ENCODE measurements around the gene ROBO2. TPM values are rescaled to one million over a fixed set of nuclear protein-coding genes. Genes with fewer than 3 reads are reported as not detected.

ROBO2 gene
- total RNA-seq, 1 donor from 2014 or later = 0.35 TPM

DNA sequence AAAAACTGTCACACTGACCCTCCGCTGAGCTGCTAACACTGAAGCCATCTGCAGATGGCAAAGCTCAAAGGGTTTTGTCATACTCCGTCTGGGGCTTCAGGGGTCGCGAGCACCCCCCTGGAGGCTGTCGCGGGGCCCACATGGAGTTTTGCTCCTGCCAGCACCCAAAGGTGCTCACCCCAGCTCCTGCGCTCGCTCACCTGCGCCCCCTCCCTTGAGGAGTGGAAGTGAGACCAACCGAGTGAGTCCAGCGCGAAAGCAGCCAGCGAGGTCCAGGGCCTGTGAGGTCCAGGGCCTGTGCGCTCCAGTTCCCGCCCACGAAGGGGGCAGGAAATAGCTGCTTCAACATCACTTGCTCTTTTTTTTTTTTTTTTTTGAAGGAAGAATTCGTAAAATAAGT lies 208.5 kb downstream of the ROBO2 start:
- no peak for DNase-seq (ENCODE audit: extremely low read depth, low read depth, low spot score)

GRCh38 chr3:77251136-77251535 lies 211.2 kb downstream of the ROBO2 start:
- no peak for DNase-seq (ENCODE audit: extremely low read depth, low read depth, low spot score)

GRCh38 chr3:77254967-77255831 lies 215.3 kb downstream of the ROBO2 start:
- DNase-seq (ENCODE audit: extremely low read depth, low read depth, low spot score) = peak; percentile 10

DNA sequence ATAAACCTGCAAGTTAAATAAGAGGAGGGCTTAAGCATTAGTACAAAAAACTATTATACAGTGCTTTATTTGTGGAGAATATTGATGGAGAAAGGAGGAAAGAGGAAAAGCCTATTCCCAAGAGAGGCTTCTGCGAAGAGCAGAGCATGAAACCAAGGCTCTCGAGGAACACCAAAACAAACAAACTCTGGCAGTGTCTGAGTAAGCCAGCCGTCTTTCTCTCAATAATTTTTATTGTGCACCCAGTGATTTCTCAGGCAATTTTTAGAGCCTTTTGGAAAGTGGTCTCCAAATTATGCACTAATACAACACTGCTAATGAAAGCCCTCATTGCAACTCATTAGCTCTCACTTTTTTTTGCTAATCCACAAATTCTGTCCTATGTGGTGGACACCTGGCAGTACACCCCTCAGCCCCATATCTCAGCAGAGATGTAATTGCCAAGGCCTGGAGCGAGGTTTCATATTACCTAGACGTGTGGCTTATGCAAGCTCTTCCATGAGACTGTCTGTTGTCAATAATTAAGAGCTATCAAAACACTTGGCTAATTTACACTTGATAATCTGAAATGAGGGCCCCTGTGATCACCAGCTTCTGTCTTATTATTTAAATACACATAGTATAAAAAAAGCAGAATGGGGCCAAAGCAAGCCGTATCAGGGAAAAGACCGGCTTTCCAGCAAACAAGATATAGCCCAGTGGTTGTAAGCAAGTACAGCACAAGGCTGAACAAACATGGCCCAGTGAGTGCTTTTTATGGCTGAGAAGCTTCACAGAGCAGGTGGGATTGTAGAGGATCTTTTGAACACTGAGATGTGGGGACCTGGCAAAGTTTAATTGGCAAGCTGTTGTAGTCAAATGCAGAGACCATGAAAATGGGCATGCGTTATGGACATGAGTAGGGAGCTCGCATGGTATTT lies 216.9 kb downstream of the ROBO2 start:
- no peak for DNase-seq (ENCODE audit: extremely low read depth, low read depth, low spot score)

GRCh38 chr3:77259694-77260093 lies 219.8 kb downstream of the ROBO2 start:
- DNase-seq (ENCODE audit: extremely low read depth, low read depth, low spot score) = no peak

DNA sequence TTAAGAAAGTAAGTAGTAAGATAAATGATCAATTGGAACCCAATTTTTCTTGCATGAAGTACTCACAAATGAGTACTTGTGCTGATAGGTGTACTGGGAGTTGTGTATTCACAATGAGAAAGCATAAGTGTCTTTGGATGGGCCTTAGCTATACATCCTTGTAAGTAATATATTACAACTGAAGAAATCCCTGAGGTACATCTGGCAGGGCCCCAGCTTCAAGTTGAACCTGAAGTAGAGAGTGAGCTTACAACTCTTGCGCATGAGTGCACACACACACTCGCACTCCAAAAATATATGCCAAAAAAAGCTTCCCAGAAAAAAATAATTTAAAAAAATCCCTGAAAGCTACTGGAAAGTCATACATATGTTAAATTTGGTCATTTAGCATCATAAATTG lies 222.5 kb downstream of the ROBO2 start:
- no peak for DNase-seq (ENCODE audit: extremely low read depth, low read depth, low spot score)

DNA sequence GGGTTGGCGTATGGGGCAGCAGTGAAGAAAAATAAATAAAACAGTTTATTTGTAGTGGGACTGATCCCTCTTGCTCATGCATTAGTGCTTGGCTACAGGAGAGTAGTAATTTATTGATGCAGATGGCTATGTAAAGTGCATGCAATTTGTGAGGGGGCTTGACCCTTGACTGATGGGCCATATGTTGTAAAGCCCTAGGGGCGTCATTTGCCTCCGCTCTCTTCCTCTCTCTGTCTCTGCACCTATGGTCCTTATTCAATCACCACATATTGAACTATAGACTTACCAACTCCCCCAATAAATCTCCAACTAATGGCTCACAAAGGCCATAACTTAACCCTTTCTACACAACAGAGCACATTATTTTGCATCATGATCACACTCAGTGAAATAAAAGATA lies 227.7 kb downstream of the ROBO2 start:
- DNase-seq (ENCODE audit: extremely low read depth, low read depth, low spot score) = no peak

DNA sequence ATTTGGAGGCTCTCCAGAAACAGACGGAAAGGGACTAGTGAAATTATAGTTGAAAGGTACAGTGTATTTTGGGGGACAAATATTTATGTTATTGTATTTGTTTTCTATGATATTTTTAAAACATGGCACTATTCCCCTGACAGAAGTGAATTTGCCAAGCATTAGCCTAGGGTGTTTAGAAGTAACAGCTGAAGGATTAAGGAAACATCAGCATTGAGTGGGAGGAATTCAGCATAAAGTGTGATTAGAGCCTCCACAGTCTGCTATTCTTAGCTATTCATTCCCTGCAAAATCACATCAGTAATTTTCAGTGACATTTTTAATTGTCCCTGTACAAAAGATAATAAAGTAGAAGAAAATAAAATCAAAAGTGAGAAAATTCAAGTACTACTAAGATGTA lies 231.4 kb downstream of the ROBO2 start:
- no peak for DNase-seq (ENCODE audit: extremely low read depth, low read depth, low spot score)

- DNase-seq (ENCODE audit: extremely low read depth, low read depth, low spot score) = no peak
Measured at GRCh38 chr3:77271711-77272110, 231.8 kb downstream of the ROBO2 start.

GRCh38 chr3:77279276-77279675 lies 239.4 kb downstream of the ROBO2 start:
- DNase-seq (ENCODE audit: extremely low read depth, low read depth, low spot score) = no peak

- no peak for DNase-seq (ENCODE audit: extremely low read depth, low read depth, low spot score)
Measured at GRCh38 chr3:77281721-77282120, 241.8 kb downstream of the ROBO2 start.

DNA sequence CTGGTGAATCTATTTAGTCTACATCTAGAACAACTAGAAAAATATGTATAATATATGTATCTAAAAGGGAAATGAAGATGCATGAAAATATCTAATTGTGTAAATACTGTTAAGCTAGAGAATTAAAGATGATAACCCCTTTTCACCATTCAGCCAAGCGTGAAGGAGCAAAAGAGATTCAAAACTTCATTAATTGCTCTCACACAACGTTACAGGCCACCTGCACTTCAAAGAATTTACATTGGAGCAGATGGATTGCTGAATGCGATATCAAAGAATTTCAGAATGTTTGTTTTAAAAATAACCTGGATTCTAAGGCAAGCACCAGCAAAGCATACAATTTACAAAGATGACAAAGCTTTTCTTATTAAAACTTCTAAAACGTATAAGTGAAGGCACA lies 243.2 kb downstream of the ROBO2 start:
- DNase-seq (ENCODE audit: extremely low read depth, low read depth, low spot score) = no peak

DNA sequence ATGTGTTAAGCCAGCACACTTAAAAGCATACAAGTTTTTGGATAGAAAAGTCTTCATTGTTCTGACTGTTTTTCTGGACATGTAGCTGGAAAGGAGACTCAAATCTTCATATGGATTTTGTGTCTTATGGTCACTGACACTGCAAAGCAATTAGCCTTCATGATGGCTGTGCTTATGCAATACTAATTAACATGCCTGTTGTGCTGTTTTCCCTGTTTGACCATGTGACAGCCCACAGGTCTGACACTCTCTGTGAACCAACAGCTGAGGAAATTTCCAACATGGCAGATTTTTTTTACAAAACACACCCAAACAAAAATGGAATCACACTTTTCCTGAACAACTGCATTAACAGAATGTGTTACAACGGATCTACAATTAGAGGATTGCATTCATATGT lies 248.4 kb downstream of the ROBO2 start:
- no peak for DNase-seq (ENCODE audit: extremely low read depth, low read depth, low spot score)

DNA sequence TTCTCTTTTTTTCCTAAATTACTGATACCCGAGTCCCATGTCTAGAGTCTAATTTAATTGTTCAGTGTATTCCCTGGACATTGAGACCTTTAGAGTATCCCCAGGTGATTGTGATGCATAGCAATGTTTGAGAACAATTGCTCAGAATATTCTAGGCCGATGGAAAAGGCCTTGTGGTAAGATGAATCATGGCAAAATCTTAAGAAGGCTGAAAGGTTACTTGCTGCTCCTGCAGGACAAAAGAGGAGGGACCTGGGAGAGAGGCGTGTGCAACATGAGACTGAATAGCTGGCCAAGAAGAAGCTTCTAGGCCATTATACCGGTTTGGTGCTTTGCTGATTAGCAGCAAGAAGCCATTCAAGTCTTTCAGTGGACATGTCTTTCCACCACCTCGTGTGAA lies 256.6 kb downstream of the ROBO2 start:
- no peak for DNase-seq (ENCODE audit: extremely low read depth, low read depth, low spot score)

GRCh38 chr3:77298417-77298816 lies 258.5 kb downstream of the ROBO2 start:
- DNase-seq (ENCODE audit: extremely low read depth, low read depth, low spot score) = no peak

DNA sequence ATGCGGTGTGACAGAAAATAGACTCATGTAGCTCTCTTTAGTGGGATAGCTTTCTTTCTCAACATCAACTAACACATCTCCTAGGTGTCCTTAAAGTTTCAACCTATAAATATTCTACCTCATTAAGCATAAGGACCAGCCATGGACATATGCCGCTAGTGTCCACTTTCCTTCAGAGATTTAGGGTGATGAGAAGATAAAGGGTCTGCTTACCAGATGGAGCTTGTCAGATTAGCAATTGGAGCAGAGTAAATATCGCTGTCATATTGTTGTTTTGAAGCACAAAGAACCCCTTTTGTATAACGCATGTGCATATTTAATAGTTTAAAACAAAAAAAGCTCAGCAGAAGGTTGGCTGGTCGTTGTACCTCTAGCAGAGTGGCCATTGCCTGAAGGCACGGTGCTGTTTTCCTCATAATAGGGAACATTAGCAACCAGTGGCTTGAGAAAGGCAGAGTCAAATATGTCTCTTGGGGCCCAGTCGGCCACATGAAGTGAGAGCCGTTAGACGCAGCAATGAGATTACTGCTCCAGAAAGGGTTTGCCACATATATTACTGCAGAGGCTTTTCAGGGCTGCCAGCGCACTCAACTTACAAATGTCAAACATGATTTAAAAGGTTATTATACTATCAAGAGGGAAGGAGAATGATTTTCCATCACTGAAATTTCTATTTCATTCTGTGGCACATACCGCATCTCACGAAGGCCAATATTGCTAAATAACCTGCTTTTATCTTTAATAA lies 264.2 kb downstream of the ROBO2 start:
- DNase-seq (ENCODE audit: extremely low read depth, low read depth, low spot score) = no peak

DNA sequence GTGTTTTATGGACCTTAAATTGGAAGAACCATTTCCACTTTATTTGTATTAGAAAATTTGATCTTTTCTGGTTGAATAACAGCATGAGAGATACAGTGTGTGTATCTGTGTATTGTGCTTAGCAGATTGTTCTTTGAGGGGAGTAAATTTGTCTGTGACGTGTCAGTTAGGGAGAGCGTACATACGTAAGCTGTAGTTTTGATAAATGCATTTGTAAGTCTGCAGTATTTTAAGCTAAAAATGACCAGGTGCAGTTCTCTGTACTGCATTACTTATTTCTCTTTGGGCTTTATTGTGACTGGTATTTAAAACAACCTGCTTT lies 264.8 kb downstream of the ROBO2 start:
- no peak for DNase-seq (ENCODE audit: extremely low read depth, low read depth, low spot score)

DNA sequence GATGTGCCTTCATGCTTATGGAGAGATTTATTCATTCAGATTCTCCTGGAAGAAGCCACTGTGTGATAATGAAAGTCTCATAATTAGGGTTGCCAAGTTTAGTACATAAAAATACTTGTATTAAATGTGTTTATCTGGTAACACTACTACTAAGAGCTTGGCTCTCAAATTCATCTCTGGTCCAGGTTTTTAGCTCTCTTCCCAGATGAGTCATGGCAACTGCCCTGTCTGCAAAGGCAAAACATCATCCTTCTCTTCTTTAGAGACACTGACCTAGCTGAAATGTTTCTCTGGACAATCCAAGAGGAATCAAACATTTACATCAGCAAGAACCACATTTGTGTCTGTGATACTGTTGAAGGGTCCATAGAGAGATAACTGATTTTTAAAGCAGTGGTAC lies 269.6 kb downstream of the ROBO2 start:
- no peak for DNase-seq (ENCODE audit: extremely low read depth, low read depth, low spot score)

GRCh38 chr3:77313843-77314242 lies 273.9 kb downstream of the ROBO2 start:
- DNase-seq (ENCODE audit: extremely low read depth, low read depth, low spot score) = no peak

DNA sequence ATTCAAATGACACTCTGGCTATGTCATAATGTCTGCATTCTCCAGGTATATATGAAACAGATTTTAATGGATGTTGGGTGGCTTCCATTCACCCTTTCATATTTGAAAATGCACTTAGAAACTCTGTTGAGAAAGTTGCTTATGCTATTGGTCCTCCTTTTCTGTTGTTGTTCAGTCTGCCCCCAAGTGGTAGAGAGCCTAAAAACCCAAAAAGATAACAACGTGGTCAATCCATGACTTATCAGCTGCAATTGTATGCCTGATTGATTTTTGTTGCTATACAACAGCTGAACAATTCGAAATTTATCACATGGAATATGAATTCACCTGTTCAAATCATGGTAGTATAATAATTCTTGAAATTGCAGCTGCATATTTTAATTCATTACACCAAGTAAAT lies 279.8 kb downstream of the ROBO2 start:
- DNase-seq (ENCODE audit: extremely low read depth, low read depth, low spot score) = no peak

DNA sequence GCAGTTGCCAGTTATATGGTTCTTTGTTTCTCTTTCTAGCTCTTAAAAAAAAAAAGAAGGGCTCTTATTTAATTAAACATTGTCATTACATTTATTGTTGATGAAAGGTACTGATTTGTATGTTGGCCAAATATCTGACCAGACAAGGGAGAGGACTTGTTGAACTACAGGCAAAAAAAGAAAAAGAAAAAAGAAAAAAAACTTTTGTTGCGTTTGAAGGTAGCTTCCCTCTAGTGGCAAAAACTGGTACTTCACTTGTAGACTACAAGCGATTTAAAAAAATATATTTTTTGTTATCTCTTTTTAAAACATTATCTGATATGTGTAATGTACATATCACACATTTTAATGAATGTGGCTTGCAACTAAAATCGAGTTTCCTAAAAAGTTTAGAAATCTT lies 280.6 kb downstream of the ROBO2 start:
- peak; percentile 51 for DNase-seq (ENCODE audit: extremely low read depth, low read depth, low spot score)

Data from glomerular endothelial cell (primary cell).